GM19043 (cell line): ENCODE measurements around the gene CBY1.

ENCODE experiments used
- ATAC-seq: cut with Tn5 transposase; IDR thresholded peaks from one replicate; pipeline ENCODE4 v1.9.1; 2021; ENCODE audit warnings: low read depth; ENCODE audit not compliant: unreplicated experiment

CBY1 gene

GRCh38 chr22:38719196-38719595 lies 62.8 kb downstream of the CBY1 start:
- no peak for ATAC-seq

GRCh38 chr22:38720350-38720749 lies 63.9 kb downstream of the CBY1 start:
- ATAC-seq: no peak

GRCh38 chr22:38721551-38721950 lies 65.1 kb downstream of the CBY1 start:
- no peak for ATAC-seq
